Rectal smooth muscle tissue (tissue), 1 donor: ENCODE results near the gene CD248.
A peak's percentile ranks its signal among the peaks of the same experiment; 100 is the strongest.

Experiments used
- H3K27ac ChIP-seq: one replicate; pipeline ENCODE4 v1.7.0; 2013; ENCODE audit warnings: low read depth, low read length, inconsistent platforms
- H3K27me3 ChIP-seq: one replicate; pipeline ENCODE4 v1.7.0; 2013; ENCODE audit warnings: low read length; ENCODE audit not compliant: control insufficient read depth, insufficient read depth
- H3K36me3 ChIP-seq: one replicate; pipeline ENCODE4 v1.7.0; 2013; ENCODE audit warnings: low read length; ENCODE audit not compliant: control insufficient read depth, insufficient read depth
- H3K4me1 ChIP-seq: one replicate; pipeline ENCODE4 v1.7.0; 2013; ENCODE audit warnings: low read length; ENCODE audit not compliant: control insufficient read depth, insufficient read depth
- H3K4me3 ChIP-seq: one replicate; pipeline ENCODE4 v1.7.0; 2013; ENCODE audit warnings: low read length
- H3K9ac ChIP-seq: one replicate; pipeline ENCODE4 v1.7.0; 2013; ENCODE audit warnings: low read length

CD248 gene

GRCh38 chr11:66330931-66331330 is 14.1 kb upstream of the CD248 start:
- Histone ChIP-seq H3K27ac (no peak overlapping the region), H3K4me3 (no peak overlapping the region), H3K9ac (no peak overlapping the region), H3K36me3 (peaks cover 2% of the 10 kb centered on the region), H3K4me1 (peaks cover 9% of the 10 kb centered on the region), H3K27me3 (no peaks in the 10 kb centered on the region)

- H3K36me3 ChIP-seq, result peaks cover 2% of the 10 kb centered on the region
- peaks cover 6% of the 10 kb centered on the region for H3K4me1 ChIP-seq
- no peak overlapping the region for H3K9ac ChIP-seq
- no peaks in the 10 kb centered on the region for H3K27me3 ChIP-seq
- H3K4me3 ChIP-seq, result no peak overlapping the region
- H3K27ac ChIP-seq, result no peak overlapping the region
Measured at GRCh38 chr11:66329165-66329673, 12.4 kb upstream of the CD248 start.

- H3K36me3 ChIP-seq, result peaks cover 2% of the 10 kb centered on the region
- H3K4me3 ChIP-seq, result peak overlapping the region; percentile 21
- H3K9ac ChIP-seq, result peak overlapping the region; percentile 5
- H3K27me3 ChIP-seq, result no peaks in the 10 kb centered on the region
- H3K27ac ChIP-seq, result no peak overlapping the region
- peaks cover 6% of the 10 kb centered on the region for H3K4me1 ChIP-seq
Measured at GRCh38 chr11:66328302-66329144, 11.7 kb upstream of the CD248 start.

- peaks cover 2% of the 10 kb centered on the region for H3K36me3 ChIP-seq
- no peak overlapping the region for H3K9ac ChIP-seq
- peaks cover 6% of the 10 kb centered on the region for H3K4me1 ChIP-seq
- H3K27me3 ChIP-seq, result no peaks in the 10 kb centered on the region
- no peak overlapping the region for H3K27ac ChIP-seq
- H3K4me3 ChIP-seq, result peak overlapping the region; percentile 21
Measured at GRCh38 chr11:66328031-66328301, 11.1 kb upstream of the CD248 start.

- Histone ChIP-seq H3K27ac (peak overlapping the region; percentile 40), H3K27me3 (no peaks in the 10 kb centered on the region), H3K9ac (no peak overlapping the region), H3K4me3 (no peak overlapping the region), H3K36me3 (peaks cover 2% of the 10 kb centered on the region), H3K4me1 (peaks cover 6% of the 10 kb centered on the region)
Measured at GRCh38 chr11:66327171-66328030, 10.6 kb upstream of the CD248 start.

- no peak overlapping the region for H3K9ac ChIP-seq
- H3K4me3 ChIP-seq, result no peak overlapping the region
- H3K27me3 ChIP-seq, result no peaks in the 10 kb centered on the region
- H3K36me3 ChIP-seq, result no peaks in the 10 kb centered on the region
- H3K27ac ChIP-seq, result peak overlapping the region; percentile 40
- H3K4me1 ChIP-seq, result peaks cover 6% of the 10 kb centered on the region
Measured at GRCh38 chr11:66326261-66327111, 9.6 kb upstream of the CD248 start.

GRCh38 chr11:66325263-66325671 is 8.4 kb upstream of the CD248 start:
- H3K4me3 ChIP-seq, result no peak overlapping the region
- no peaks in the 10 kb centered on the region for H3K27me3 ChIP-seq
- H3K27ac ChIP-seq, result no peak overlapping the region
- no peaks in the 10 kb centered on the region for H3K36me3 ChIP-seq
- H3K4me1 ChIP-seq, result peaks cover 6% of the 10 kb centered on the region
- no peak overlapping the region for H3K9ac ChIP-seq

GRCh38 chr11:66324664-66325063 is 7.8 kb upstream of the CD248 start:
- no peaks in the 10 kb centered on the region for H3K36me3 ChIP-seq
- peaks cover 6% of the 10 kb centered on the region for H3K4me1 ChIP-seq
- H3K27me3 ChIP-seq, result no peaks in the 10 kb centered on the region
- no peak overlapping the region for H3K9ac ChIP-seq
- H3K27ac ChIP-seq, result no peak overlapping the region
- H3K4me3 ChIP-seq, result no peak overlapping the region

- Histone ChIP-seq H3K4me1 (peaks cover 6% of the 10 kb centered on the region), H3K36me3 (no peaks in the 10 kb centered on the region), H3K27me3 (no peaks in the 10 kb centered on the region), H3K27ac (no peak overlapping the region), H3K4me3 (no peak overlapping the region), H3K9ac (no peak overlapping the region)
Measured at GRCh38 chr11:66323684-66324083, 6.8 kb upstream of the CD248 start.

GRCh38 chr11:66322732-66323427 is 6.0 kb upstream of the CD248 start:
- Histone ChIP-seq H3K27me3 (no peaks in the 10 kb centered on the region), H3K4me1 (peaks cover 10% of the 10 kb centered on the region), H3K27ac (no peak overlapping the region), H3K4me3 (no peak overlapping the region), H3K9ac (no peak overlapping the region), H3K36me3 (no peaks in the 10 kb centered on the region)

- Histone ChIP-seq H3K4me1 (peaks cover 9% of the 10 kb centered on the region), H3K27ac (no peak overlapping the region), H3K9ac (no peak overlapping the region), H3K36me3 (no peaks in the 10 kb centered on the region), H3K27me3 (no peaks in the 10 kb centered on the region), H3K4me3 (no peak overlapping the region)
Measured at GRCh38 chr11:66321606-66322005, 4.8 kb upstream of the CD248 start.
